ENCODE data around the gene ZNF101. TPM values are rescaled to one million over a fixed set of nuclear protein-coding genes. Genes with fewer than 3 reads are reported as not detected.

The ZNF101 gene
- total RNA-seq, 4 donors from 2014 or later = 6.9 to 13.4 (median 11.3) TPM

DNA sequence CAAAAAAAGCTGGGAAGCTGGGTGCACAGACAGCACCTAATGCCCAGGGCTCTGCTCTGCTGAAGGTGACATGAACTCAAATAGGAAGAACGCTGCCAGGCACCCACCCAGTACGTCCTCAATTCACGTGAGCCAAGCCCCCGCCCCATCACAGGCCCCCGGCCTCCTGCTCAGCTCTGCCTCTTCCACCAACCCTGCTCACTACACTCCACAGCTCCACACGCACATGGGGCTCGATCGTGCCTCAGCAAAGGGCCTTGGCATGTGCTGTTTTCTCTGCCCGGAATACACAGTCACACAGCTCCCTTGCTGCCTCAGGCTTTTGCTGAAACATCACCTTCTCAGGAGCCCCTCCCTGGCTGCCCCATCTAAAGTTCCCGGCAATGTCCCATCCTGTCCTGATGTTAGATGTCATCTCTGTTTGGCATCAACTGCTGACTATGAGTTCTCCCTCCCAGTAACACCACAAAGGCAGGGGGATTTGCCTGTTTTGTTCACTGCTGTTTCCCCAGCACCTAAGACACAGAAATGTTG lies 7.4 kb upstream of the ZNF101 start:
- no peak for DNase-seq
- intact Hi-C loops (cut with DNase I) = no loop called here
- WGBS, 2 donors = 87 to 90% methylated on average over 10 of the region's 10 CpGs

DNA sequence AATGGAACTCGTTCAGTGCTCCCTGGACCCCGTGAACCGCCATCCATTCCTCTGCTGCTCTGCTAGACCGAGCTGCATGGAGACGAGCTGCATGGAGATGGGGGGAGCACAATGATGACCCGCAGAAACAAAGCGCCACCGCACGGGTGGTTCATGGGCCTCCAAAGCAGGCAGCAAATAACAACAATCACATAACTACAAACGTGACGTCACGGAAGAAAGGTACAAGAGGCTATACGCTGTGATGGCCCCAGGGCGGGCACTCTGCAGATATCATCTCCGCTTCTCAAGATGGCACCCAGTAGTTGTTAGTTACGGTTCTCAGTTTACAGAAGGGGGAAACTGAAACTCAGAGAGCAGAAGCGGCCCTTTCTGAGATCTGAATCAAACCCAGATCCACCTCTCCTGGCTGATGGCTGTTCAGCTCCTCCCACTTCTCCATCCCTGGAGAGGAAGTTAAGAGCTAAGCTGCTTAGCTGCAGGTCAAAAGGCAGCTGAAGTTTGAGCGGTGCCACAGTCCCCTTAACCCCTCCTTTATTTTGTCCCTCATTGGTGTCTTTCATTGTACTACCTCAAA lies 6.9 kb upstream of the ZNF101 start:
- H3K27ac ChIP-seq = no peak overlapping the region

More for the DNA sequence above, 7.4 kb upstream of the ZNF101 start:
- no peak for TF ChIP-seq POLR2A (IDR thresholded peaks at IDR 0.05)
- TF ChIP-seq, protein P1, sequence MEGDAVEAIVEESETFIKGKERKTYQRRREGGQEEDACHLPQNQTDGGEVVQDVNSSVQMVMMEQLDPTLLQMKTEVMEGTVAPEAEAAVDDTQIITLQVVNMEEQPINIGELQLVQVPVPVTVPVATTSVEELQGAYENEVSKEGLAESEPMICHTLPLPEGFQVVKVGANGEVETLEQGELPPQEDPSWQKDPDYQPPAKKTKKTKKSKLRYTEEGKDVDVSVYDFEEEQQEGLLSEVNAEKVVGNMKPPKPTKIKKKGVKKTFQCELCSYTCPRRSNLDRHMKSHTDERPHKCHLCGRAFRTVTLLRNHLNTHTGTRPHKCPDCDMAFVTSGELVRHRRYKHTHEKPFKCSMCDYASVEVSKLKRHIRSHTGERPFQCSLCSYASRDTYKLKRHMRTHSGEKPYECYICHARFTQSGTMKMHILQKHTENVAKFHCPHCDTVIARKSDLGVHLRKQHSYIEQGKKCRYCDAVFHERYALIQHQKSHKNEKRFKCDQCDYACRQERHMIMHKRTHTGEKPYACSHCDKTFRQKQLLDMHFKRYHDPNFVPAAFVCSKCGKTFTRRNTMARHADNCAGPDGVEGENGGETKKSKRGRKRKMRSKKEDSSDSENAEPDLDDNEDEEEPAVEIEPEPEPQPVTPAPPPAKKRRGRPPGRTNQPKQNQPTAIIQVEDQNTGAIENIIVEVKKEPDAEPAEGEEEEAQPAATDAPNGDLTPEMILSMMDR (IDR thresholded peaks at IDR 0.05) = no peak
- no peak overlapping the region for H3K27ac ChIP-seq
- no peaks in the 10 kb centered on the region for H3K27me3 ChIP-seq
- H3K4me3 ChIP-seq (replicated peaks in 1 of 3) = no peak overlapping the region
- peaks cover 25 to 32% of the 10 kb centered on the region in 2 donors for H3K36me3 ChIP-seq
- H3K4me1 ChIP-seq = peaks cover 17% of the 10 kb centered on the region in 2 donors
- H3K9me3 ChIP-seq = no peaks in the 10 kb centered on the region

DNA sequence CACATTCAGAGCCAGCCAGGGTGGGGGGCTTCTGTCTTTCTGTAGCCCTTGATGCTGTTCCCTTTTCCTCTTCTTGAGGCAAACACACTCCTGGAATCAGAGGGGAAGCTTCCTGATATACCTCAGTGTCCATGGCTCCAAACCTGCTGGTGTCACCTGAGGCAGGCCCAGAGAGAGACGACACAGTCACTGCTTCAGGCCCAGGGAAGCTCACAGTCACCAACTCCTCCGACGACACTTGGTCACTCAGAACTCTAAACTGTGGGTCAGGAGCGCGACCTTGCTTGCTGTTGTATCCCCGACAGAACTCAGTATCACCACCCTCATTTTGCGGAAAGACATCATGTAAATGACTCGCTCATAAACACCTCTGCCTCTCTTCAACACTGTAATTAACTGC lies 6.3 kb upstream of the ZNF101 start:
- H3K9me3 ChIP-seq = no peaks in the 10 kb centered on the region
- no peaks in the 10 kb centered on the region for H3K27me3 ChIP-seq
- TF ChIP-seq POLR2A (IDR thresholded peaks at IDR 0.05) = no peak
- TF ChIP-seq, protein P1 (IDR thresholded peaks at IDR 0.05) = no peak
- intact Hi-C loops (cut with DNase I) = no loop called here
- no peak for DNase-seq
- no peak overlapping the region for H3K27ac ChIP-seq
- 69 to 79% methylated on average over 8 of the region's 8 CpGs for WGBS, 2 donors
- peaks cover 17% of the 10 kb centered on the region in 2 donors for H3K4me1 ChIP-seq
- peaks cover 15 to 21% of the 10 kb centered on the region in 2 donors for H3K36me3 ChIP-seq
- peak overlapping the region in 1 of 3 donors; percentile 89 for H3K4me3 ChIP-seq (replicated peaks in 1 of 3)

More for the DNA sequence above, 6.9 kb upstream of the ZNF101 start:
- H3K4me1 ChIP-seq = peaks cover 17% of the 10 kb centered on the region in 2 donors
- WGBS, 2 donors = 62 to 65% methylated on average over 18 of the region's 18 CpGs
- intact Hi-C loops (cut with DNase I) = no loop called here
- H3K27me3 ChIP-seq = no peaks in the 10 kb centered on the region
- H3K4me3 ChIP-seq (replicated peaks in 1 of 3) = no peak overlapping the region
- H3K9me3 ChIP-seq = no peaks in the 10 kb centered on the region
- DNase-seq = no peak
- H3K36me3 ChIP-seq = peaks cover 19 to 26% of the 10 kb centered on the region in 2 donors
- TF ChIP-seq, protein P1 (IDR thresholded peaks at IDR 0.05) = no peak
- no peak for TF ChIP-seq POLR2A (IDR thresholded peaks at IDR 0.05)

DNA sequence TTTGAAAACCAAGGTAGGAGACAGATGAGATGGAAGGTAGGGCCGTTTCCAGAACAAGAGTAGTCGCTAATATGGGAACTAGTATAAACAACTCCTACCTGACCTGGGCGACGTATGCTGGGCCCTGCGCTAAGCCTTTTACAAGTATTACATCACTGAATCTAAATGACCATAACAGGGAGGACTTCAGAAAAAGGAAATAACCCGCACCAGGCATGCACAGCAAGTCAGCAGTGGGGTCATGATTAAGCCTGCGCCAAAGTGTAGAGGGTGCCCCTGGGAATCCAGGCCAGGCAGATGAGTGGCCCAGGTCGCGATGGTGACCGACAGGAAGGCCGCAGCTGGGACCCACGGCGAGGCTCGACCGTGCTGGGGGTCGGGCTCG lies 5.8 kb upstream of the ZNF101 start:
- intact Hi-C loops (cut with DNase I) = no loop called here
- 8 to 11% methylated on average over 7 to 15 of the region's 17 CpGs for WGBS, 2 donors

More for the DNA sequence above, 5.8 kb upstream of the ZNF101 start:
- DNase-seq = no peak
- Histone ChIP-seq H3K4me1 (peaks cover 17% of the 10 kb centered on the region in 2 donors), H3K27me3 (no peaks in the 10 kb centered on the region), H3K27ac (peak overlapping the region in 2 of 3 donors; percentile 37 to 90), H3K9me3 (no peaks in the 10 kb centered on the region), H3K4me3 (replicated peaks in 1 of 3) (peak overlapping the region; percentile 61 to 90 (median 89)), H3K36me3 (peaks cover 15% of the 10 kb centered on the region in 2 donors)
- TF ChIP-seq, protein P1 (IDR thresholded peaks at IDR 0.05) = no peak
- TF ChIP-seq POLR2A (IDR thresholded peaks at IDR 0.05) = no peak
